ENCODE data around the gene PAX2.

PAX2 gene

GRCh38 chr10:100755821-100756220 lies 10.4 kb downstream of the PAX2 start:
- DNase-seq (ENCODE audit: low read depth, low spot score), result no peak

- DNase-seq (ENCODE audit: low read depth, low spot score), result no peak
These were observed 13.9 kb downstream of the PAX2 start for GRCh38 chr10:100759331-100759730.

DNA sequence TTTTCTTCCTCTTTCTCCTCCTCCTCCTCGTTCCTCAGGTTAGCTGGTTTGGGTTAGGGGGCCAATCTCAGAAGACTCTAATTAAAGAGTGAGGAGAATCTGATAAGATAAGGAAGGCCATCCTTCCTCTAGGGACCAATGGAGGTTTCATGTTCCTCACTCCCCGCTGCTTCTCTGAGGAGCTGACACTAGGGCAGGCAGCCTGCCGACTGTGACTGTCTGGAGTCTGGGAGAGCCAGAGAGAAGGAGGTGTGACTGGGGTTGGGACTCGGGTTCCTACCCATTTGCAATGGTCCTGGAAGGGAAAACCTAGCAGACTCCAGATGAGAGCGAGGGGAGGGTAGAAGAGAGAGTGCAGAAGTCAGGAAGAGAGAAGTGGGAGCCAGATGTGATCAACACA lies 15.3 kb downstream of the PAX2 start:
- DNase-seq (ENCODE audit: low read depth, low spot score), result no peak

GRCh38 chr10:100761191-100761590 lies 15.8 kb downstream of the PAX2 start:
- no peak for DNase-seq (ENCODE audit: low read depth, low spot score)

GRCh38 chr10:100763043-100763747 lies 17.8 kb downstream of the PAX2 start:
- DNase-seq (ENCODE audit: low read depth, low spot score), result no peak

- DNase-seq (ENCODE audit: low read depth, low spot score), result no peak
These were observed 21.5 kb downstream of the PAX2 start for GRCh38 chr10:100766693-100767421.

DNA sequence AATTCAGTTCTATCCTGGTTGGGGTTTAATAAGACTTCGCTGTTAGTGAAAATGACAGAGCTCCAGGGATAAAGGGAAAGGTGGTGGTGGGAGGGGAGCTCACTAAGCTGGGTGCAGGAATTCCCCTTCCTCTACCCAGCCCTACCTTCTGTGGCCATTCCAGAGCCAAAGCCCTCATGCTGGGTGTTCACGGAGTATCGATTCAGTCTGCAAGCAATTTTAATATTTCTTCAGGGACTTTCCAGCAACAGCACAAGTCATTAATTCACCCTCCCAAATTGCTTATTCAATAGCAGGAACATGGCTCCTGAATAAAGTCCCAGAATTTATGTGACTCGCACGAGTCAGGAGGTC lies 22.0 kb downstream of the PAX2 start:
- no peak for DNase-seq (ENCODE audit: low read depth, low spot score)

GRCh38 chr10:100769481-100769880 lies 24.1 kb downstream of the PAX2 start:
- DNase-seq (ENCODE audit: low read depth, low spot score), result no peak

DNA sequence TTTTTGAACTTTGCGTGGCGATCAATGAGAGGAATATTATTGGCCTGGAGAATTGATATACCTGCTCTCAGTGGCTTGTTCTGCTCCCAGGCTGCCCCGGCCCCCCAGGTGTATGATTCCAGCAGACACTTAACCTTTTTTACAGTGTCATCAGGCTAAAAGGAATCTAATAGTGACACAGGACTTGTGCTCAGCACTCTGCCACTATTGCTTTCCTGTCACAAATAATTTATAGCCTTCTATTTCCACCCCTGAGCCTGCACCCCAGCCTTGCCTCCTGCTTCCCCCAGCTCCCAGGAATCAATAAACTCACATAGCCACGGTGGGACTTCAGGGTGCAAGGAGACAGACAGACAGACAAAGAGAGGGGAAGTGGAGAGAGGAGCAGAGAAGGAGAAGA lies 28.3 kb downstream of the PAX2 start:
- no peak for DNase-seq (ENCODE audit: low read depth, low spot score)

- DNase-seq (ENCODE audit: low read depth, low spot score), result no peak
These were observed 28.8 kb downstream of the PAX2 start for GRCh38 chr10:100774223-100774622.

GRCh38 chr10:100774876-100775275 lies 29.5 kb downstream of the PAX2 start:
- DNase-seq (ENCODE audit: low read depth, low spot score), result no peak

GRCh38 chr10:100775386-100775785 lies 30.0 kb downstream of the PAX2 start:
- DNase-seq (ENCODE audit: low read depth, low spot score), result no peak

DNA sequence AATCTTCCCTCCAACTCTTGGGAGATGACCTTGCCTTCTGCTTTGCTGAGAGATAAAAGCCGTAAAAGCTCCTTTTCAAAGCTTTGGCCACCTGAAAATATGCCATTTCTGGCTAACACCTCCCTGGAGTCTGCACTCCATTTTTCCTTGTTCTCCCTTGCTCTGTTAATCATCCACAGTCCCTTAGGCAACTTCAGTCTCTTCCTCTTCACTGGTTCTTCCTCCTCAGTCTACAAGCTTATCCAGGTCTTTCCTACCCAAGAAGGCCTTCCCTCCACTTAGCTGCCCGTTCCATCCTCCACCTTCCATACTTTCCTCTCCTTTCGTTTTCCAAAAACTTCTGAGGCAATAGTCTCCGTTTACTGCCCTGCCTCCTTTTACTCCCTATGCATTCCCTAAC lies 30.5 kb downstream of the PAX2 start:
- no peak for DNase-seq (ENCODE audit: low read depth, low spot score)

- no peak for DNase-seq (ENCODE audit: low read depth, low spot score)
These were observed 31.3 kb downstream of the PAX2 start for GRCh38 chr10:100776671-100777070.

DNA sequence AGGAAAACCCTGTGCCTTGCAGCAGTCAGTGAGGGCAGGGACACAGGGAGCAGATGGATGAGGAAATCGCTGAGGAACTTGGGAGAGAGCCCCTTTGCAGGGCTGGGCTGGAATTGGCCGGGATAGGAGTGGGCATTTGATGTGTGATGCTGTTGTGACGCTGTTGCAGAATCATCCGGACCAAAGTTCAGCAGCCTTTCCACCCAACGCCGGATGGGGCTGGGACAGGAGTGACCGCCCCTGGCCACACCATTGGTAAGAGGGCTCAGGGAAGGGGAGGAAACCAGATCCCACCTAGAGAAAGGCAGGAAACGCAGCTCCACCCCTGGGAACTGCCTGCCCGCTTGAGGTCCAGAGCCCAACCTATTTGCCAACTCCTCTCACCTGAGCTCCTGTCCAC lies 33.9 kb downstream of the PAX2 start:
- no peak for DNase-seq (ENCODE audit: low read depth, low spot score)

GRCh38 chr10:100780324-100780723 lies 34.9 kb downstream of the PAX2 start:
- DNase-seq (ENCODE audit: low read depth, low spot score), result no peak

GRCh38 chr10:100781145-100781665 lies 35.8 kb downstream of the PAX2 start:
- no peak for DNase-seq (ENCODE audit: low read depth, low spot score)

- DNase-seq (ENCODE audit: low read depth, low spot score), result no peak
These were observed 37.3 kb downstream of the PAX2 start for GRCh38 chr10:100782461-100783244.

GRCh38 chr10:100784126-100784525 lies 38.7 kb downstream of the PAX2 start:
- DNase-seq (ENCODE audit: low read depth, low spot score), result no peak

GRCh38 chr10:100786591-100786990 lies 41.2 kb downstream of the PAX2 start:
- DNase-seq (ENCODE audit: low read depth, low spot score), result no peak

GRCh38 chr10:100788002-100788903 lies 42.9 kb downstream of the PAX2 start:
- no peak for DNase-seq (ENCODE audit: low read depth, low spot score)
